ENCODE data around the gene TMA16.
"Not testable (repeated sequence)": the region's sequence is repeated elsewhere in the genome, so short reads cannot be mapped to it uniquely, and the experiment has no call there.

The TMA16 gene

DNA sequence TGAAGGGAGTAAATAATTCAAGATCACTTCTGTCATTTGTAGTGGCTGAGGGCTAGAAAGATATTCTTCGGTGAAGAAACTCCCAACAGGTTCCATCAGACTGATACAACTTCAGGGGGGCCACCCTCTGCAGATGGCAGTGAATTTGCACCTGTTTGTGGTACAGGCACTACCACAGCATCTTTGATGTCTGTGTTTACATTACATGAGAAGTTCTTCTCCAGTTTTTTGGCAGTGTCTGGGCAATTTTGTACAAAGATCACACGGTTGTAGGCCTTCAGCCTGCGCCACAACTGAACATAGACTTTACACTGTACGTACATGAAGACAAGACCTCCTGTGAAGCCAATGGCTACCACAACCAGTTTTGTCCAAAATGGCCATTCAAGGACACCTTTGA is 34.2 kb downstream of the TMA16 start:
- no peak overlapping the region for H3K27ac ChIP-seq
- H4K20me1 ChIP-seq = peaks cover 0 to 98% (median 0%) of the 10 kb centered on the region in 11 experiments; a peak in 4 of 22 replicates
- peaks cover 0 to 13% (median 5%) of the 10 kb centered on the region in 10 experiments; a peak in 8 of 20 replicates for H3K4me1 ChIP-seq
- H3K36me3 ChIP-seq = peaks cover 53 to 100% (median 94%) of the 10 kb centered on the region in 11 experiments
- no peak overlapping the region for H3K4me2 ChIP-seq
- no peaks in the 10 kb centered on the region for H3K27me3 ChIP-seq
- H3K9ac ChIP-seq = no peak overlapping the region
- no peak overlapping the region for H3K4me3 ChIP-seq
- TF ChIP-seq Cebpa-rat (IDR thresholded peaks at IDR 0.05) = no peak
- H3K9me3 ChIP-seq (replicated peaks in 1 of 11) = no peaks in the 10 kb centered on the region

DNA sequence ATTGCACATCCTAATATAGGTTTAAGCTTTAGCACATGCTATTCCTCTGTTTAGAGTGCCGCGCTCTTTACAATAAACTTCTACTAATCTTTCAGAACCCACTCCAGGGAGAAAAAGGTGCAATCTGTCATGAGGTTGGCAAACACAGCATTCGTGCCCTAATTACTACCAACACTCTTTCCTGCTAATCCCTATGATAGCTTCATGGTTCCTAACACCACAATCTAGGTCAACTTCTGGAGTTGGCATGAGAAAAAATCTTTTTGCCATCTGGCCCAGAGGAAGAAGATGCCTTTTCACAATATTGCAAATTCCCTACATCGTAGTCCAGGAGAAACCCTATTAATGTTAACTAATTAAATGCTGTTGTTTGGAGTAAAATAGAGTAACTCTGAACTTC is 39.6 kb downstream of the TMA16 start:
- H3K4me3 ChIP-seq = no peak overlapping the region
- peaks cover 32 to 98% (median 65%) of the 10 kb centered on the region in 11 experiments for H3K36me3 ChIP-seq
- H3K9ac ChIP-seq = no peak overlapping the region
- no peaks in the 10 kb centered on the region for H3K27me3 ChIP-seq
- no peaks in the 10 kb centered on the region for H3K9me3 ChIP-seq (replicated peaks in 1 of 11)
- H3K27ac ChIP-seq = no peak overlapping the region
- peaks cover 0 to 18% (median 4%) of the 10 kb centered on the region in 10 experiments; a peak in 10 of 20 replicates for H3K4me1 ChIP-seq
- peaks cover 0 to 99% (median 0%) of the 10 kb centered on the region in 11 experiments; a peak in 4 of 22 replicates for H4K20me1 ChIP-seq
- no peak overlapping the region for H3K4me2 ChIP-seq
- no peak for TF ChIP-seq Cebpa-rat (IDR thresholded peaks at IDR 0.05)

DNA sequence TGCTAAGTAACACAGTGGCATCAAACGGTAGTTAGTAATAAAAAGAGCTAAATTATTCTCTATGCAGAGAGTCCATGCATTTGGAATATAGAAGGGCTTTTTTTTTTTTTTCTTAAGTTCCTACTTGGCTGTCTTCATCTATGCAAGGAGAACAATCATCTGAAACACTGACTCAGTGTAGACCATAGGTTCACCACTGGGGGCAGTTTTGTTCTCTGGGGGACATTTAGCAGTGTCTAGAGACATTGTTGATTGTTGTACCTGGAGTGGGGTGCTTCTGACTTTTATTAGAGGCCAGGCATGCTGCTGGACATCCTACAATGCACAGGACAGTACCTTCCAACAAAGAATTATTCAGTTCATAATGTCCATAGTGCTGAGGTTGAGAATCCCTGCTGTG is 41.2 kb downstream of the TMA16 start:
- Histone ChIP-seq H4K20me1 (peaks cover 0 to 99% (median 0%) of the 10 kb centered on the region in 11 experiments; a peak in 4 of 22 replicates), H3K36me3 (peaks cover 23 to 99% (median 52%) of the 10 kb centered on the region in 11 experiments; a peak in 21 of 22 replicates), H3K27ac (no peak overlapping the region)

DNA sequence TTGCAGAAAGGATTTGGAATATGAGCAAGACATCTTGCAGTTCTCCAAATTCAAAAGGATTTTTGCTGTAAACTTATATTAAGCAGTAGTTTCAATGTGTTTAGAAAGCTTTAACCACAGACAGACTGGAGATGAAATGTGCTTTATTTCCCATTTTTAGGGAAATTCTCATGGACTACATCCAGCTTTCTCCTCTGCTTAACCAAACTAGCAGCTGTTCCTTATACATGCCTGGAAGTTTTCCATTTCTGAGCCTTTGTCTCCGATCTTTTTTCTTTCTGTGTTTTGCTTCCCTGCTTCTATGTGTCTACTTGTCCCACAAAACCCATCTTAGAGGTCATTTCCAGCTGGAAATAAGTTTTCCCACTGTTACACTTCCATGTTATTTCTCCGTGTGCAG is 41.6 kb downstream of the TMA16 start:
- TF ChIP-seq Cebpa-rat (IDR thresholded peaks at IDR 0.05) = no peak
- peaks cover 0 to 99% (median 0%) of the 10 kb centered on the region in 11 experiments; a peak in 4 of 22 replicates for H4K20me1 ChIP-seq
- peaks cover 19 to 99% (median 48%) of the 10 kb centered on the region in 11 experiments; a peak in 21 of 22 replicates for H3K36me3 ChIP-seq
- H3K27ac ChIP-seq = no peak overlapping the region
- no peaks in the 10 kb centered on the region for H3K27me3 ChIP-seq
- H3K4me2 ChIP-seq = peak overlapping the region in 4 of 11 experiments; percentile 13 to 44 (median 38); a peak in 6 of 22 replicates
- no peak overlapping the region for H3K9ac ChIP-seq
- no peak overlapping the region for H3K4me3 ChIP-seq
- peaks cover 0 to 18% (median 4%) of the 10 kb centered on the region in 10 experiments; a peak in 10 of 20 replicates for H3K4me1 ChIP-seq
- no peaks in the 10 kb centered on the region for H3K9me3 ChIP-seq (replicated peaks in 1 of 11)

More for the DNA sequence above, 41.2 kb downstream of the TMA16 start:
- Histone ChIP-seq H3K4me2 (peak overlapping the region in 1 of 11 experiments; percentile 32; a peak in 1 of 22 replicates), H3K9ac (no peak overlapping the region), H3K9me3 (replicated peaks in 1 of 11) (no peaks in the 10 kb centered on the region), H3K4me1 (peaks cover 0 to 18% (median 4%) of the 10 kb centered on the region in 10 experiments; a peak in 10 of 20 replicates), H3K4me3 (no peak overlapping the region), H3K27me3 (no peaks in the 10 kb centered on the region)
- TF ChIP-seq Cebpa-rat (IDR thresholded peaks at IDR 0.05) = no peak

DNA sequence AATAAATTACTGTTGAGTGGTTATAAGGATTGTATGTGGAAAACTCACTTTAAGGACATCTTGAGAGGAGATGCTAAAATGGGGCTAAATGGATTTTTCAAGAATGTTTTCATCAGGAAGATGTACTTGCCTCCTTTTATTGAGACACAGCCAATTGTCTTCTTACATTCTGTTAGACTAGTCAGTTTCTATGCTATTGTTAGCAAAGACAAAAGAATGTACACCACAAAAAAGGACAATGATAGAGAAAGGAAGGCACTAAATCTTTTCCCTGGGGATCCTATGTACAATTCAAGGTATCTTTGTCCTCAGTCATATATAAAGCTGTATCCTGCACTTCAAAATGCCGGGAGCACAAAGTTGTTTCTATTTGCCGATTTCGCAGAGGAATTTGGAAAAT is 42.6 kb downstream of the TMA16 start:
- H3K4me1 ChIP-seq = peaks cover 0 to 18% (median 4%) of the 10 kb centered on the region in 10 experiments; a peak in 10 of 20 replicates
- H3K4me2 ChIP-seq = peak overlapping the region in 3 of 11 experiments; percentile 32 to 44 (median 44); a peak in 7 of 22 replicates
- no peak for TF ChIP-seq Cebpa-rat (IDR thresholded peaks at IDR 0.05)

DNA sequence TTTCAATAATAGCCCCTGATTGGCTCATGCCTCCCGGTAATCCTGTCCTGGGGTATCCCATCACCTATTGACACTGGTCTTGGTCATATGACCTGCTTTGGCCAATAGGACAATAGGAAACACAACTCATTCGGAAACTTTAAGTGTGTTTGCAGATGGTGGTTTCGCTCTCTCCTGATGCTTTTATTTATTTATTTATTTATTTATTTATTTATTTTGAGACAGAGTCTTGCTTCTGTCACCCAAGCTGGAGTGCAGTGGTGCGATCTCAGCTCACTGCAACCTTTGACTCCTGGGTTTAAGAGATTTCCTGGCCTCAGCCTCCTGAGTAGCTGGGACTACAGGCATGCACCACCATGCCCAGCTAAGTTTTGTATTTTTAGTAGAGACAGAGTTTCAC is 44.3 kb downstream of the TMA16 start:
- H3K4me2 ChIP-seq; H3K9ac ChIP-seq; H3K9me3 ChIP-seq (replicated peaks in 1 of 11); H3K27me3 ChIP-seq; H3K27ac ChIP-seq; H3K4me3 ChIP-seq: not testable (repeated sequence)
- peaks cover 0 to 18% (median 4%) of the 10 kb centered on the region in 10 experiments; a peak in 10 of 20 replicates for H3K4me1 ChIP-seq
- H3K36me3 ChIP-seq = peaks cover 13 to 99% (median 31%) of the 10 kb centered on the region in 11 experiments; a peak in 18 of 22 replicates
- peaks cover 0 to 100% (median 0%) of the 10 kb centered on the region in 11 experiments; a peak in 7 of 22 replicates for H4K20me1 ChIP-seq

More for the DNA sequence above, 42.6 kb downstream of the TMA16 start:
- no peaks in the 10 kb centered on the region for H3K9me3 ChIP-seq (replicated peaks in 1 of 11)
- H4K20me1 ChIP-seq = peaks cover 0 to 99% (median 0%) of the 10 kb centered on the region in 11 experiments; a peak in 6 of 22 replicates
- no peak overlapping the region for H3K4me3 ChIP-seq
- H3K36me3 ChIP-seq = peaks cover 20 to 99% (median 44%) of the 10 kb centered on the region in 11 experiments; a peak in 20 of 22 replicates
- no peak overlapping the region for H3K9ac ChIP-seq
- no peak overlapping the region for H3K27ac ChIP-seq
- H3K27me3 ChIP-seq = no peaks in the 10 kb centered on the region

DNA sequence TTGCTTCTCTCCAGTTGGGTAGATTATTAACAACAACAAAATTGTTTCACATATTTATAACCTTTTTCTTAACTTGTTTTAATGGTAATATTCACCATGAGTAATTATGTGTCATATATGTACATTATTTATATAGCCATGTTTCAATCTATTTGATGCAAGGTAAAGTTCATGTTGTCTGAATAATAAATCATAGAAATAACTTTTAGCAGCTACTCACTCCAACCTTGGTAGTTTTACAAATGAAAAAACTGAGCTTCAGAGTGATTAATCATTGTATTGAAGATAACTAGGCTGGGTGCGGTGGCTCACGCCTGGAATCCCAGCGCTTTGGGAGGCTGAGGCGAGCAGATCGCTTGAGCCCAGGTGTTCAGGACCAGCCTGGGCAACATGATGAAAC is 46.0 kb downstream of the TMA16 start:
- Histone ChIP-seq H3K9ac (no peak overlapping the region), H3K4me2 (no peak overlapping the region), H4K20me1 (peaks cover 0 to 89% (median 0%) of the 10 kb centered on the region in 11 experiments; a peak in 6 of 22 replicates), H3K4me3 (no peak overlapping the region), H3K36me3 (peaks cover 13 to 98% (median 29%) of the 10 kb centered on the region in 11 experiments; a peak in 16 of 22 replicates), H3K9me3 (replicated peaks in 1 of 11) (no peaks in the 10 kb centered on the region), H3K4me1 (peaks cover 0 to 28% (median 9%) of the 10 kb centered on the region in 10 experiments; a peak in 12 of 20 replicates), H3K27me3 (no peaks in the 10 kb centered on the region), H3K27ac (no peak overlapping the region)
- TF ChIP-seq Cebpa-rat (IDR thresholded peaks at IDR 0.05) = no peak

DNA sequence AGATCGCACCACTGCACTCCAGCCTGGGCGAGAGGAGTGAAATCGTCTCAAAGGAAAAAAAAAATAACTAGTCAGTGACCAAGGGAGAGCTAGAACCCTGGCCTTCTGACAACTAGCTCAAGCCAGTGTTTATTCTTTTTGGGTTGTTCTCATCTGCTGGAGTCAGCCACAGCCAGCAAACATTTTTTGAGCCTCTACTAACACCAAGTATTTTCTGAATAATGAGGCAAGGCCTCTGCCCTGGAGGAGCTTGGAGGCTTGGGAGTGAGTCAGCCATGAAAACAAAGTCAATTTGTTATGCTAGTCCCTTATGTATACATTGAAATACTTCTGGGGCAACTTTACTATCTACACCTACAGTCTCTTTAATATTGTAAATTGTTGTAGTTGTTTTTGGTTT is 46.5 kb downstream of the TMA16 start:
- peaks cover 8 to 98% (median 27%) of the 10 kb centered on the region in 11 experiments; a peak in 16 of 22 replicates for H3K36me3 ChIP-seq
- no peak overlapping the region for H3K4me3 ChIP-seq
- H3K4me1 ChIP-seq = peaks cover 0 to 24% (median 9%) of the 10 kb centered on the region in 10 experiments; a peak in 12 of 20 replicates
- H4K20me1 ChIP-seq = peaks cover 0 to 87% (median 0%) of the 10 kb centered on the region in 11 experiments; a peak in 5 of 22 replicates
- no peak overlapping the region for H3K4me2 ChIP-seq
- no peak overlapping the region for H3K27ac ChIP-seq
- no peak for TF ChIP-seq Cebpa-rat (IDR thresholded peaks at IDR 0.05)
- no peaks in the 10 kb centered on the region for H3K27me3 ChIP-seq
- H3K9ac ChIP-seq = no peak overlapping the region
- H3K9me3 ChIP-seq (replicated peaks in 1 of 11) = no peaks in the 10 kb centered on the region

DNA sequence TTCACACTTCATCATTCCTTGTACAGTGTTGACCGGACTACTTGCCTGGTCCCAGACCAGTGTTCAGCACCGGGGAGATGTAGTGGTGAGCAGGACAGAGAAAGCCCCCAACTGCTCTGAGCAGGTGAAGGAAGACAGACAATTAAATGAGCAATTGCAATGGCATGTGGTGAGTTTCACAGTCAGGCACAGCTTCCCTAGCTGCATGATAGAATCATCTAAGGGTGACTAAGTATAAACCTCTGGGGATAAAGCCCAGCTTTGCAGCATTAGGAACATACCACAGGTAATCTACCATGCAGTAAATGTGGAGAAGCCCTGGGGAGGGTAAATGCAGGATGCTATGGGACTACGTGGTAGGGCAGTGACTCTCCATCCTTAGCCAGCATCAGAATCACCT is 47.8 kb downstream of the TMA16 start:
- H3K9me3 ChIP-seq (replicated peaks in 1 of 11) = no peaks in the 10 kb centered on the region
- H3K9ac ChIP-seq = no peak overlapping the region
- H3K27ac ChIP-seq = no peak overlapping the region
- no peak overlapping the region for H3K4me2 ChIP-seq
- no peaks in the 10 kb centered on the region for H3K27me3 ChIP-seq
- H3K36me3 ChIP-seq = peaks cover 6 to 98% (median 21%) of the 10 kb centered on the region in 11 experiments; a peak in 16 of 22 replicates
- peaks cover 0 to 13% (median 6%) of the 10 kb centered on the region in 10 experiments; a peak in 8 of 20 replicates for H3K4me1 ChIP-seq
- no peak for TF ChIP-seq Cebpa-rat (IDR thresholded peaks at IDR 0.05)
- no peak overlapping the region for H3K4me3 ChIP-seq
- H4K20me1 ChIP-seq = peaks cover 0 to 87% (median 0%) of the 10 kb centered on the region in 11 experiments; a peak in 5 of 22 replicates
